Ishikawa (cell line): ENCODE results near the gene ASPA.

Source experiments
- CEBPB ChIP-seq: IDR thresholded peaks from 2 replicates; pipeline ENCODE4 v1.6.1; 2012
- CREB1 ChIP-seq: IDR thresholded peaks from 2 replicates; pipeline ENCODE4 v1.6.1; 2012; ENCODE audit warnings: low read depth
- EGR1 ChIP-seq: IDR thresholded peaks from 2 replicates; pipeline ENCODE4 v1.6.1; 2012
- EP300 ChIP-seq: IDR thresholded peaks from 2 replicates; pipeline ENCODE4 v1.6.1; 2012; ENCODE audit warnings: borderline replicate concordance
- FOXM1 ChIP-seq: IDR thresholded peaks from 2 replicates; pipeline ENCODE4 v1.6.1; 2012; ENCODE audit warnings: low read depth, borderline replicate concordance
- MAX ChIP-seq: IDR thresholded peaks from 2 replicates; pipeline ENCODE4 v1.6.1; 2012
- NFIC ChIP-seq: IDR thresholded peaks from 2 replicates; pipeline ENCODE4 v1.6.1; 2012
- RAD21 ChIP-seq: IDR thresholded peaks from 2 replicates; pipeline ENCODE4 v1.6.1; 2012; ENCODE audit warnings: low read depth
- TAF1 ChIP-seq: IDR thresholded peaks from 2 replicates; pipeline ENCODE4 v1.6.1; 2012; ENCODE audit warnings: low read depth, mild to moderate bottlenecking
- TCF12 ChIP-seq: IDR thresholded peaks from 2 replicates; pipeline ENCODE4 v1.6.1; 2012; ENCODE audit warnings: low read depth
- TEAD4 ChIP-seq: IDR thresholded peaks from 2 replicates; pipeline ENCODE4 v1.6.1; 2012
- YY1 ChIP-seq: IDR thresholded peaks from 2 replicates; pipeline ENCODE4 v1.6.1; 2012; ENCODE audit warnings: low read depth
- ZBTB7A ChIP-seq: IDR thresholded peaks from 2 replicates; pipeline ENCODE4 v1.6.1; 2012; ENCODE audit warnings: low read depth
- TF ChIP-seq, protein P1 (sequence below): IDR thresholded peaks from 2 replicates; pipeline ENCODE4 v1.6.1; 2012; ENCODE audit warnings: low read depth, mild to moderate bottlenecking
- TF ChIP-seq, protein P2 (sequence below): IDR thresholded peaks from 2 replicates; pipeline ENCODE4 v1.6.1; 2012

ASPA gene

DNA sequence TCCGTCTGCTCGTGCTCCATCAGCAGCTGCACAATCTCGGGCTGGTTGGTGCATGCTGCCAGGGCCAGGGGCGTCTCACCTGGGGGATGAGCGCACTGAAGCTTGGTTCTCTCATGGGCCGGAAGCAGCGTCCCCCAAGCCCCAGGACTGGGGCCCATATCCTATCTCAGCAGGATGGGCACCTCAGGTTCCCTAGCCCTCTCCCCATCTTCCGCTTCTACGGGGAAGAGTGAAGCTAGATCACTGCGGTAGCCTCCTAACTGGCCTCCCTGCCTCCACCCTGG, 57.0 kb downstream of the ASPA start:
- no peak for TF ChIP-seq ZBTB7A
- no peak for TF ChIP-seq MAX
- TF ChIP-seq EGR1 = no peak
- no peak for TF ChIP-seq NFIC
- TF ChIP-seq EP300 = no peak
- no peak for TF ChIP-seq TAF1
- TF ChIP-seq, protein P1, sequence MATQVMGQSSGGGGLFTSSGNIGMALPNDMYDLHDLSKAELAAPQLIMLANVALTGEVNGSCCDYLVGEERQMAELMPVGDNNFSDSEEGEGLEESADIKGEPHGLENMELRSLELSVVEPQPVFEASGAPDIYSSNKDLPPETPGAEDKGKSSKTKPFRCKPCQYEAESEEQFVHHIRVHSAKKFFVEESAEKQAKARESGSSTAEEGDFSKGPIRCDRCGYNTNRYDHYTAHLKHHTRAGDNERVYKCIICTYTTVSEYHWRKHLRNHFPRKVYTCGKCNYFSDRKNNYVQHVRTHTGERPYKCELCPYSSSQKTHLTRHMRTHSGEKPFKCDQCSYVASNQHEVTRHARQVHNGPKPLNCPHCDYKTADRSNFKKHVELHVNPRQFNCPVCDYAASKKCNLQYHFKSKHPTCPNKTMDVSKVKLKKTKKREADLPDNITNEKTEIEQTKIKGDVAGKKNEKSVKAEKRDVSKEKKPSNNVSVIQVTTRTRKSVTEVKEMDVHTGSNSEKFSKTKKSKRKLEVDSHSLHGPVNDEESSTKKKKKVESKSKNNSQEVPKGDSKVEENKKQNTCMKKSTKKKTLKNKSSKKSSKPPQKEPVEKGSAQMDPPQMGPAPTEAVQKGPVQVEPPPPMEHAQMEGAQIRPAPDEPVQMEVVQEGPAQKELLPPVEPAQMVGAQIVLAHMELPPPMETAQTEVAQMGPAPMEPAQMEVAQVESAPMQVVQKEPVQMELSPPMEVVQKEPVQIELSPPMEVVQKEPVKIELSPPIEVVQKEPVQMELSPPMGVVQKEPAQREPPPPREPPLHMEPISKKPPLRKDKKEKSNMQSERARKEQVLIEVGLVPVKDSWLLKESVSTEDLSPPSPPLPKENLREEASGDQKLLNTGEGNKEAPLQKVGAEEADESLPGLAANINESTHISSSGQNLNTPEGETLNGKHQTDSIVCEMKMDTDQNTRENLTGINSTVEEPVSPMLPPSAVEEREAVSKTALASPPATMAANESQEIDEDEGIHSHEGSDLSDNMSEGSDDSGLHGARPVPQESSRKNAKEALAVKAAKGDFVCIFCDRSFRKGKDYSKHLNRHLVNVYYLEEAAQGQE = no peak
- no peak for TF ChIP-seq CREB1
- TF ChIP-seq, protein P2, sequence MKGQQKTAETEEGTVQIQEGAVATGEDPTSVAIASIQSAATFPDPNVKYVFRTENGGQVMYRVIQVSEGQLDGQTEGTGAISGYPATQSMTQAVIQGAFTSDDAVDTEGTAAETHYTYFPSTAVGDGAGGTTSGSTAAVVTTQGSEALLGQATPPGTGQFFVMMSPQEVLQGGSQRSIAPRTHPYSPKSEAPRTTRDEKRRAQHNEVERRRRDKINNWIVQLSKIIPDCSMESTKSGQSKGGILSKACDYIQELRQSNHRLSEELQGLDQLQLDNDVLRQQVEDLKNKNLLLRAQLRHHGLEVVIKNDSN = no peak
- no peak for TF ChIP-seq TCF12

GRCh38 chr17:3533752-3534151, 58.0 kb downstream of the ASPA start:
- TF ChIP-seq CEBPB (no peak), YY1 (no peak), TEAD4 (no peak), NFIC (no peak), EP300 (no peak), TAF1 (no peak), FOXM1 (no peak), EGR1 (no peak), CREB1 (no peak), TCF12 (no peak), MAX (no peak)
- TF ChIP-seq, protein P2 = no peak
- TF ChIP-seq, protein P1 = no peak

DNA sequence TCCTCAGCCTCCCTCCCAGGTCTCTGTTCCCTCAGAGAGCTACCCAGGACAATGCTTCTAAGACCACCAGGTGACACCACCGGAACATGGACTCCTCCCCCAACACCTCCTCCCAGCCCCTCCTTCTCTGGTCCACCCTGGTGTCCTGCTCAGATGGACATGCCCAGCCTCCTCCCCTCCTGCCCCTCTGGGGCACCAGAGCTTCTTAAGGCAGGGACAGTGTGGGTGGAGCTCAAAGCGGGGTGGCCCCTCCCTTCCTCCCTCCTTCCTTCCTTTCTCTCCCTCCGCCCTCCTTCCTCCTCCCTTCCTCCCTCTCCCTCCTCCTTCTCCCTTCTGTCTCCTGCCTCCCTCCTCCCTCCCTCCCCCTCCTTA, 59.1 kb downstream of the ASPA start:
- TF ChIP-seq EGR1 (no peak), ZBTB7A (no peak), RAD21 (no peak)

GRCh38 chr17:3535253-3535995, 59.6 kb downstream of the ASPA start:
- TF ChIP-seq EP300 (no peak), EGR1 (no peak), NFIC (no peak), CREB1 (no peak), MAX (no peak), CEBPB (no peak), RAD21 (no peak), TEAD4 (no peak)
- TF ChIP-seq, protein P1 = no peak

DNA sequence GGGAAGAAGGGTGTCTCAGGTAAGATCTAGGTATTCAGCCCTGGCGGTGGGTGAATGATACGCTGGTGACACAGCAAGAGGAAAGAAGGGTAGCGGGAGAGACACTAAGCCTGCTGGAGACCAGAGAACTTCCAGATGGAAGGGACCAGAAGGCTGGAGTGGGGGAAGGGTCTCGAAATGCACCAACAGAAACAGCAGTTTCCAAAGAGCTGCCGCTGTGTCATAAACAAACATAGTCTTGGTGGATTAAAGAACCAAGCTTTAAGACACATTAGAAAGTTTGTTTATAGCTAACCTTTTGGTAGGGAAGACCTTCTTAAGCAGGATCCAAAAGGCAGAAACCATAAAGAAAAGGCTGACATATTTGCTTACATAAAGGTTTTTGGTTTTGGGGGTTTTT, 60.9 kb downstream of the ASPA start:
- TF ChIP-seq RAD21 = no peak
- no peak for TF ChIP-seq ZBTB7A
- no peak for TF ChIP-seq TCF12
- TF ChIP-seq TEAD4 = no peak
